Measurements from ENCODE around the gene ZNF541. TPM values are rescaled to one million over a fixed set of nuclear protein-coding genes. Genes with fewer than 3 reads are reported as not detected.
"Not testable (repeated sequence)": the region's sequence is repeated elsewhere in the genome, so short reads cannot be mapped to it uniquely, and the experiment has no call there.

Gene ZNF541
- total RNA-seq, 1 experiment from 2014 or later = not detected

DNA sequence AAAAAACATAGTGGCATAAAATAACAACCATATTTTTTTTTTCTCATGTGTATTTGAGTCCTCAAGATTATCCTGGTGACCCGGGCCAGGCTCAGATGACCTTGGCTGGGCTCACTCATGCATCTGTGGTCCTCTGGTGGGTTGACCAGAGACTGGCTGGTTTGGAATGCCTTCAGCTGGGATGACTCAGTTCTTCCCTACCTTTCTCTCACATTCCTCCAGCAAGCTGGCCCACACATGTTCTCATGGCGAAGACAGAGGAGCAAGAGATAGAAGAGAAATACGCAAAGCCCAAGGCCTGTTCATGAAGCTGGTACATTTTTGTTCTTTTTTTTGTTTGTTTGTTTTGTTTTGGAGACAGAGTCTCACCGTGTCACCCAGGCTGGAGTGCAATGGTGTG is 14.3 kb upstream of the ZNF541 start:
- POLR2A ChIA-PET = interaction anchor here (0.7 kb wide), 1 partner anchor 138 kb away, joined by 3 read pairs; no protein-coding TSS in a partner anchor
- BruUV-seq (replicated peaks) = no TSS peak

DNA sequence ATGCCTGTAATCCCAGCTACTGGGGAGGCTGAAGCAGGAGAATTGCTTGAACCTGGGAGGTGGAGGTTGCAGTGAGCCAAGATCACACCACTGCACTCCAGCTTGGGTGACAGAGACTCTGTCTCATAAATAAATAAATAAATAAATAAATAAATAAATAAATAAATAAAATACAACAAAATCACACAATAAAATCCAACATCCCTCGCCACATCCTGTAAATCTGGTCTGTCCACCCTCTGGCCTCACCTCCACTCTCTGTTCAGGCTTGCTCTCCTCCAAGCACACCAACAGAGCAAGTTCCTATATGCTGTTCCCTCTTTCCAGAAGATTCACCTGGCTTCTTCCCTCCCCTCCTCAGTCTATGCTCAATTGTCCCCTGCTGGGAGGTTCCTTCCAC is 10.2 kb upstream of the ZNF541 start:
- H3K9me3 Mint-ChIP-seq (ENCODE audit: unreplicated experiment); H3K27me3 Mint-ChIP-seq (ENCODE audit: insufficient read depth, unreplicated experiment); DNase-seq (ENCODE audit: unreplicated experiment); H3K4me3 Mint-ChIP-seq (ENCODE audit: unreplicated experiment); intact Hi-C loops (cut with micrococcal nuclease); H3K36me3 Mint-ChIP-seq (ENCODE audit: insufficient read depth, unreplicated experiment); H3K4me1 Mint-ChIP-seq (ENCODE audit: insufficient read depth, unreplicated experiment); BruUV-seq (replicated peaks): not testable (repeated sequence)
- CTCF ChIA-PET = interaction anchor here (0.7 kb wide), 2 partner anchors 94 to 152 kb away, joined by 3 to 5 read pairs; no protein-coding TSS in a partner anchor
- POLR2A ChIA-PET = interaction anchor here (0.9 to 1.0 kb wide), 2 partner anchors 16 to 80 kb away, joined by 3 to 4 read pairs; no protein-coding TSS in a partner anchor
- H3K27ac Mint-ChIP-seq (ENCODE audit: low read depth, unreplicated experiment) = peak overlapping the region; percentile 29

More for the DNA sequence above, 14.3 kb upstream of the ZNF541 start:
- Mint-ChIP-seq H3K27ac (ENCODE audit: low read depth, unreplicated experiment) (no peak overlapping the region), H3K27me3 (ENCODE audit: insufficient read depth, unreplicated experiment) (no peaks in the 10 kb centered on the region), H3K4me3 (ENCODE audit: unreplicated experiment) (no peak overlapping the region), H3K9me3 (ENCODE audit: unreplicated experiment) (peaks cover 7% of the 10 kb centered on the region), H3K4me1 (ENCODE audit: insufficient read depth, unreplicated experiment) (peaks cover 5% of the 10 kb centered on the region), H3K36me3 (ENCODE audit: insufficient read depth, unreplicated experiment) (no peaks in the 10 kb centered on the region)
- TF ChIP-seq, protein P1, sequence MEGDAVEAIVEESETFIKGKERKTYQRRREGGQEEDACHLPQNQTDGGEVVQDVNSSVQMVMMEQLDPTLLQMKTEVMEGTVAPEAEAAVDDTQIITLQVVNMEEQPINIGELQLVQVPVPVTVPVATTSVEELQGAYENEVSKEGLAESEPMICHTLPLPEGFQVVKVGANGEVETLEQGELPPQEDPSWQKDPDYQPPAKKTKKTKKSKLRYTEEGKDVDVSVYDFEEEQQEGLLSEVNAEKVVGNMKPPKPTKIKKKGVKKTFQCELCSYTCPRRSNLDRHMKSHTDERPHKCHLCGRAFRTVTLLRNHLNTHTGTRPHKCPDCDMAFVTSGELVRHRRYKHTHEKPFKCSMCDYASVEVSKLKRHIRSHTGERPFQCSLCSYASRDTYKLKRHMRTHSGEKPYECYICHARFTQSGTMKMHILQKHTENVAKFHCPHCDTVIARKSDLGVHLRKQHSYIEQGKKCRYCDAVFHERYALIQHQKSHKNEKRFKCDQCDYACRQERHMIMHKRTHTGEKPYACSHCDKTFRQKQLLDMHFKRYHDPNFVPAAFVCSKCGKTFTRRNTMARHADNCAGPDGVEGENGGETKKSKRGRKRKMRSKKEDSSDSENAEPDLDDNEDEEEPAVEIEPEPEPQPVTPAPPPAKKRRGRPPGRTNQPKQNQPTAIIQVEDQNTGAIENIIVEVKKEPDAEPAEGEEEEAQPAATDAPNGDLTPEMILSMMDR (IDR thresholded peaks at IDR 0.05; ENCODE audit: unreplicated experiment) = no peak
- intact Hi-C loops (cut with micrococcal nuclease) = no loop called here
- CTCF ChIA-PET = interaction anchor here (1.1 kb wide), 1 partner anchor 9 kb away, joined by 5 read pairs; no protein-coding TSS in a partner anchor
- DNase-seq (ENCODE audit: unreplicated experiment) = no peak

DNA sequence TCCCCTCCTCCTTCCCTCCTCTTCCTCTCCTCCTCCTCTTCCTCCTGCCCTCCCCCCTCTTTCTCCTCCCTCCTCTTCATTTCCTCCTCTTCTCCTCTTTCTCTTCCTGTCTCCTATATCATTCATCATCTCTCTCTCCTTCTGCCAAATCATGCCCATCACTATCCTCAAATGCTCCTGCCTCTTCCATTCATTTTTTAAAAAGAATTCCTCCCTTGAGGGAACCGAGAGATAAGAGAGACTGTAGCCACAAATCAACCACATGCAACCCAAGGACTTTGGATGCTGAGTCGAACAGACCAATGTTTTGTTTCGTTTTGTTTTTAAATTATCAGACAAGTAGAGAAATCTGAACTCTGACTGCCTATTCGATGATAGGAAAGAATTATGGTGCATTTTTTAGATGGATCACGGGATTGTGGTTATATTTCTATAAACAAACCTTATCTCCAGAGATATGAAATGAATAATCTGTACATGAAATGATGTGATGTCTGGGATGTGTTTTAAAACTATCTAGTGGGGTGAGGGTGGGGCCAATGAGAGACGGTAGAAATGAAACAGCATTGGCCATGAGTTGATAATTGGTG is 9.5 kb upstream of the ZNF541 start:
- no peaks in the 10 kb centered on the region for H3K27me3 Mint-ChIP-seq (ENCODE audit: insufficient read depth, unreplicated experiment)
- peaks cover 7% of the 10 kb centered on the region for H3K9me3 Mint-ChIP-seq (ENCODE audit: unreplicated experiment)
- no peak overlapping the region for H3K4me3 Mint-ChIP-seq (ENCODE audit: unreplicated experiment)
- no TSS peak for BruUV-seq (replicated peaks)
- peaks cover 8% of the 10 kb centered on the region for H3K4me1 Mint-ChIP-seq (ENCODE audit: insufficient read depth, unreplicated experiment)
- H3K36me3 Mint-ChIP-seq (ENCODE audit: insufficient read depth, unreplicated experiment) = no peaks in the 10 kb centered on the region
- ChIA-PET CTCF (interaction anchor here (0.7 kb wide), 1 partner anchor 94 kb away, joined by 3 read pairs; no protein-coding TSS in a partner anchor), POLR2A (interaction anchor here (0.9 kb wide), 1 partner anchor 81 kb away, joined by 3 read pairs; no protein-coding TSS in a partner anchor)
- TF ChIP-seq, protein P1 (IDR thresholded peaks at IDR 0.05; ENCODE audit: unreplicated experiment) = no peak
- H3K27ac Mint-ChIP-seq (ENCODE audit: low read depth, unreplicated experiment) = no peak overlapping the region
- no peak for DNase-seq (ENCODE audit: unreplicated experiment)
- intact Hi-C loops (cut with micrococcal nuclease) = no loop called here

DNA sequence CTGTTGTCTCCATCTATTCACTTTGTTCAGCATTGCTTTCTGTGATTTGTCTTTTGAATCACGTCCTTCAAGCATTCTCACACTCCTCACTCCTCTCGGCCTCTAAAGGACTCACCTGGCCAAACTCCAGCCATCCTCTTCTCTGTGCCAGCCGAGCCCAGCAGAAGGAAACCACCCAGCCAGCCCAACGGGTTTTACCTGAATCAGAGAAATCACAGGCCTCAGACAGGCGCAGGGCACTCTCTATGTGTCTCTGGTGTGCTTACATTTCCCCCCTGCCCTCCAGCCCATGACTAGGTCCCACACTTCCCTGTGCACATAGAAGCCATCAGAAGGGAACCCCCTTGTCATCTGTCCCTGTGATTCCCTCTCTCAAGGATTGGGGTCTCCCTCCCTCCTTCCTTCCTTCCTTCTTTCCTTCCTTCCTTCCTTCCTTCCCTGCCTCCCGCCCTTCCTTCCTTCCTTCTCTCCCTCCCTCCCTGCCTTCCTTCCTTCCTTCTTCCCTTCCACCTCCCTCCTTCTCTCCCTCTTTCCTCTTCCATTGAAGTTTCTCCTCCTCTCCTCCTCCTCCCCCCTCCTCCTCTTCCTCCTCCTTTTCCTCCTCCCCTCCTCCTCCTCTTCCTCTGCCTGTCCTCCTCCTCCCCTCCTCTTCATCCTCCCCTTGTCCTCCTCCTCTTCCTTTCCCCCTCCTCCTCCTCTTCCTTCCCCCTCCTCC is 8.8 kb upstream of the ZNF541 start:
- no peak overlapping the region for H3K27ac Mint-ChIP-seq (ENCODE audit: low read depth, unreplicated experiment)
- no peaks in the 10 kb centered on the region for H3K27me3 Mint-ChIP-seq (ENCODE audit: insufficient read depth, unreplicated experiment)
- CTCF ChIA-PET = no interaction called here
- H3K4me1 Mint-ChIP-seq (ENCODE audit: insufficient read depth, unreplicated experiment) = peaks cover 8% of the 10 kb centered on the region
- H3K36me3 Mint-ChIP-seq (ENCODE audit: insufficient read depth, unreplicated experiment) = no peaks in the 10 kb centered on the region
- POLR2A ChIA-PET = no interaction called here
- no peak overlapping the region for H3K4me3 Mint-ChIP-seq (ENCODE audit: unreplicated experiment)
- peaks cover 7% of the 10 kb centered on the region for H3K9me3 Mint-ChIP-seq (ENCODE audit: unreplicated experiment)
- no peak for DNase-seq (ENCODE audit: unreplicated experiment)
- TF ChIP-seq, protein P1 (IDR thresholded peaks at IDR 0.05; ENCODE audit: unreplicated experiment) = no peak
- BruUV-seq (replicated peaks) = no TSS peak
- intact Hi-C loops (cut with micrococcal nuclease) = no loop called here

Measured in MCF 10A (cell line).